Activated CD4-positive, alpha-beta memory T cell treated with anti-CD3 and anti-CD28 coated beads, Interleukin-2, amount 10 ng/mL, durations not matched to agents 7 days and 5 days (primary cell): Measurements from ENCODE around the gene TESK2. TPM values are rescaled to one million over a fixed set of nuclear protein-coding genes. Genes with fewer than 3 reads are reported as not detected.

Source experiments
- CTCF ChIA-PET: fragments of 350-600 bp; sonication (Branson Sonifier 250); formaldehyde crosslinking; loops from one replicate; lab custom pipeline; 2021; ENCODE audit warnings: antibody characterized with exemption, inconsistent platforms; lab: Charles Lee
- POLR2A ChIA-PET: fragments of 350-600 bp; sonication (Branson Sonifier 250); formaldehyde crosslinking; loops from one replicate; lab custom pipeline; 2021; ENCODE audit warnings: antibody characterized with exemption; lab: Charles Lee
- DNase-seq: peaks from one replicate; pipeline ENCODE4 v3.0.0-alpha.2; 2020
- H3K27ac Mint-ChIP-seq: one replicate; pipeline ENCODE4 v1.8.0; 2021; ENCODE audit warnings: mild to moderate bottlenecking, mixed read lengths
- H3K27me3 Mint-ChIP-seq: one replicate; pipeline ENCODE4 v1.8.0; 2021; ENCODE audit warnings: mixed read lengths
- H3K36me3 Mint-ChIP-seq: one replicate; pipeline ENCODE4 v1.8.0; 2021; ENCODE audit warnings: low read depth, mixed read lengths
- H3K4me1 Mint-ChIP-seq: one replicate; pipeline ENCODE4 v1.8.0; 2021; ENCODE audit warnings: mixed read lengths
- H3K4me3 Mint-ChIP-seq: one replicate; pipeline ENCODE4 v1.8.0; 2021; ENCODE audit warnings: mild to moderate bottlenecking, mixed read lengths
- H3K9me3 Mint-ChIP-seq: one replicate; pipeline ENCODE4 v1.8.0; 2021; ENCODE audit warnings: mixed read lengths
- total RNA-seq, 2 experiments: library from RNA; stranded (reverse); gene quantifications; one replicate each; pipeline ENCODE4 v1.2.3, GENCODE V29; 2021

TESK2 gene
- total RNA-seq, 2 experiments from 2014 or later = 3.7 to 4.3 TPM

DNA sequence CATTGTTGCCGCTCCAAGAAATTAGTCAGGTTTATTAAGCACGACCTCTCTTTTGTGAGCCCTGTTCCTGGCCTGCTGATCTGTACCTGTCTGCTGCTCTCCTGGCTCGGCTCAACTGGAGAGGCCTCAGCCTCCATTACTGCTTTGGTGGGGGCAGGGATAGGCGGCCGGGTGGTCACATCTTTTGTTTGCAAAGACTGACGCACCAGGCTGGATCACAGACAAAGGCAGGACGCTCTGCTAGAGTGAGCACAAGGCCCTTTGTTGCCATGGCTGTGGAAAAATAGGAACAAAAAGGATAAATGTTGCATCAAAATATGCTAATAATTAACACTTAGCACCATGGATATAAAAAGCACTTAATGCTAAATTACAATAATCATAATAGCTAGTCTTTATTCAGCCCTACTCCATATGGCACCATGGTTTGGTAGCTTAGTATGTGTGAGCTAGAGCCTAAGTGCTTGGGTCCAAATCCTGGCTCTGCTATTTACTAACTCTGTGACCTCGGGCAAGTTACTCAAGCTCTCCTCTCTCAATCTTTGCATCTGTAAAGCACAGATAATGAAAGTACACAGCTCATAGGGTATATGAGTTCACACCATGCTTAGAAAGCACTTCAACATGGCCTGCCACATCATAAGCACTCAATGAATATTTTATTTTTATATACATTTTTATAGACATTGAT is 193.2 kb downstream of the TESK2 start:
- Mint-ChIP-seq H3K27ac (no peak overlapping the region), H3K4me1 (peaks cover 13% of the 10 kb centered on the region), H3K27me3 (no peaks in the 10 kb centered on the region), H3K4me3 (no peak overlapping the region), H3K36me3 (no peaks in the 10 kb centered on the region), H3K9me3 (no peaks in the 10 kb centered on the region)
- POLR2A ChIA-PET = no interaction called here
- no peak for DNase-seq
- CTCF ChIA-PET = interaction anchor here (0.9 to 11.5 kb wide), 2 partner anchors 90 to 282 kb away, joined by 3 to 331 read pairs; partner anchors contain the start of genes HECTD3 and UROD

Other genes with a start within 250 kb of the TESK2 start
- 1 to 10 TPM; 5.5 to 5.6 TPM for gene HPDL, start 164.3 kb downstream of the TESK2 start, total RNA-seq
- 10 to 100 TPM; 16.6 to 18.3 TPM for gene TOE1, start 151.0 kb downstream of the TESK2 start, total RNA-seq
- 10 to 100 TPM; 37.2 to 39.2 TPM for gene MUTYH, start 150.7 kb downstream of the TESK2 start, total RNA-seq
- gene CCDC163, start 8.9 kb upstream of the TESK2 start, total RNA-seq = 1 to 10 TPM; 6.7 to 6.8 TPM
- gene MMACHC, start 9.1 kb upstream of the TESK2 start, total RNA-seq = 1 to 10 TPM; 4.0 to 4.4 TPM
- gene PRDX1, start 30.7 kb upstream of the TESK2 start, total RNA-seq = 100 to 1,000 TPM; 296 to 309 TPM
- gene AKR1A1, start 59.7 kb upstream of the TESK2 start, total RNA-seq = 100 to 1,000 TPM; 144 TPM
- 100 to 1,000 TPM; 166 to 172 TPM for gene NASP, start 92.9 kb upstream of the TESK2 start, total RNA-seq
- 1 to 10 TPM; 2.6 to 3.6 TPM for gene CCDC17, start 132.9 kb upstream of the TESK2 start, total RNA-seq
- gene GPBP1L1, start 195.4 kb upstream of the TESK2 start, total RNA-seq = 100 to 1,000 TPM; 130 to 134 TPM
- gene TMEM69, start 197.0 kb upstream of the TESK2 start, total RNA-seq = 10 to 100 TPM; 19.2 to 22.6 TPM